ENCODE results near the gene CEBPA.
A peak's percentile ranks its signal among the peaks of the same experiment; 100 is the strongest.

CEBPA gene

DNA sequence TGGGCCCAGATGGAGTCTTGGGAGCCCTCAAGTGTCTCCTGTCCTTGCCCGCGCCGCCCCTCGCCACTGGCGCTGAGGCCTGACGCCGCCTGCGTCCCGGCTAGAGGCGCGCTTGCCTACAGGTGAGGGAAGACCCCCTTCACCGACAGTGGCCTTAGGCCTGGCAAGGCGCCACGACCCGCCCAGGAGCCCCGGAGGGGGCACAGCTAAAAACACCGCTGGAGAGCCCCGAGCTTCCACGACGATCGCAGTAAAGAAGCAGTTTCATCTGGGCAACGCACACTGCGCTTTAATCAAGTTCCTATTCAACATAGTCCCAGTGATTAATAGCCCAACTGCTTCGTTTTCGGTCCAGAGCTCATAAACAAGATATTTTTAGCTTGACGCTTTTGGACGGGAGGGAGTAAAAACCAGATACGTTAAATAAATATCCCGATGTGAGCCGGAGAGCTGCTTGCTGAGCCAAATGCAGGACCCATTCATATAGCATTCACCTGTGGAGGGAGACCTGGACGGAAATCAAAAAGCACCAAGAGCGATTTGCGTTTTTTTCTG is 1.5 kb upstream of the CEBPA start:
- TF ChIP-seq, protein P1, sequence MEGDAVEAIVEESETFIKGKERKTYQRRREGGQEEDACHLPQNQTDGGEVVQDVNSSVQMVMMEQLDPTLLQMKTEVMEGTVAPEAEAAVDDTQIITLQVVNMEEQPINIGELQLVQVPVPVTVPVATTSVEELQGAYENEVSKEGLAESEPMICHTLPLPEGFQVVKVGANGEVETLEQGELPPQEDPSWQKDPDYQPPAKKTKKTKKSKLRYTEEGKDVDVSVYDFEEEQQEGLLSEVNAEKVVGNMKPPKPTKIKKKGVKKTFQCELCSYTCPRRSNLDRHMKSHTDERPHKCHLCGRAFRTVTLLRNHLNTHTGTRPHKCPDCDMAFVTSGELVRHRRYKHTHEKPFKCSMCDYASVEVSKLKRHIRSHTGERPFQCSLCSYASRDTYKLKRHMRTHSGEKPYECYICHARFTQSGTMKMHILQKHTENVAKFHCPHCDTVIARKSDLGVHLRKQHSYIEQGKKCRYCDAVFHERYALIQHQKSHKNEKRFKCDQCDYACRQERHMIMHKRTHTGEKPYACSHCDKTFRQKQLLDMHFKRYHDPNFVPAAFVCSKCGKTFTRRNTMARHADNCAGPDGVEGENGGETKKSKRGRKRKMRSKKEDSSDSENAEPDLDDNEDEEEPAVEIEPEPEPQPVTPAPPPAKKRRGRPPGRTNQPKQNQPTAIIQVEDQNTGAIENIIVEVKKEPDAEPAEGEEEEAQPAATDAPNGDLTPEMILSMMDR (IDR thresholded peaks at IDR 0.05; ENCODE audit: low read depth, low read length), result no peak
- no peaks in the 10 kb centered on the region for H3K36me3 ChIP-seq
- H3K27me3 ChIP-seq, result peaks cover 30% of the 10 kb centered on the region
- no peak overlapping the region; the same call in 1 of the 2 replicates for H3K4me3 ChIP-seq (ENCODE audit: low read depth, low read length)
- no peak for DNase-seq
- H3K4me1 ChIP-seq, result peaks cover 8% of the 10 kb centered on the region
- no peaks in the 10 kb centered on the region; the same call in 1 of the 2 replicates for H3K9me3 ChIP-seq

DNA sequence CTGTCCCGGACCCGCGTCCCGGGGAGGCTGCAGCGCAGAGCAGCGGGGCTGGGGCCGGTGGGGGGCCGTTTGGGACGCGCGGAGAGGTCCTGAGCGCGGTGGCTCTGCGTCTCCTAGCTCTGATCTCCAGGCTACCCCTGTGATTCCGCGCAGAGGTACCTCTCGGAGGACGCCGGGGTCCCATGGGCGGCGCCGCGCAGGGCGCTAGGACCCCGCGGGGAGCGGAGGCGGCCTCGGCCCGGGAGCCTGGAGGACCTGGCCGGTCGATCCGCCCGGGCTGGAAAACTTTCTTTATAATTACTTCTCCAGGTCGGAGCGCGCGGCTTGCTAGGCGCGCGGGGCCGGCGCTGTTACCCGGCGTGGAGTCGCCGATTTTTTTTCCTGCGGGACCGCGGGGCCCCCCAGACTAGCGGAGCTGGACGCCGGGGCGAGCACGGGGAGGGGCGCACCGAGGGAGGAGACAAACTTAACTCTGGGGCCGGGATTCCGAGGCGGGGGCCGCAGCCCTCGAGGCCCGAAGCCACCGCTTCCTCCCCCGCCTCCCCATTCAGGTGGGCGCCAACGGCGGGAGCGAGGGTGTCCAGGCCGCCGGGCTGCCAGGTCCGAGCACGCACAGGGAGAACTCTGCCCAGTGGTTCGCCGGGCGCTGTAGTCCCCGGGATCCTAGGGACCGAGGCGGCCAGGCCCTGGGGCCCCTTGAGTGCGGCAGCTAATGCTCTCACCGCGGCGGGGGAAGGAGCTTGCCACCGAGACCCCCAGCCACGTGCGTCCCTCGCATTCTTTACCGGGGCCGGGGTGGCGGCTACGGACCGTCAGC is 848 bp upstream of the CEBPA start:
- Histone ChIP-seq H3K9me3 (no peaks in the 10 kb centered on the region; the same call in 1 of the 2 replicates), H3K27me3 (peaks cover 30% of the 10 kb centered on the region), H3K4me3 (ENCODE audit: low read depth, low read length) (peak overlapping the region; percentile 67), H3K4me1 (peaks cover 8% of the 10 kb centered on the region), H3K36me3 (no peaks in the 10 kb centered on the region)
- DNase-seq, result peak; percentile 74
- TF ChIP-seq, protein P1 (IDR thresholded peaks at IDR 0.05; ENCODE audit: low read depth, low read length), result no peak

DNA sequence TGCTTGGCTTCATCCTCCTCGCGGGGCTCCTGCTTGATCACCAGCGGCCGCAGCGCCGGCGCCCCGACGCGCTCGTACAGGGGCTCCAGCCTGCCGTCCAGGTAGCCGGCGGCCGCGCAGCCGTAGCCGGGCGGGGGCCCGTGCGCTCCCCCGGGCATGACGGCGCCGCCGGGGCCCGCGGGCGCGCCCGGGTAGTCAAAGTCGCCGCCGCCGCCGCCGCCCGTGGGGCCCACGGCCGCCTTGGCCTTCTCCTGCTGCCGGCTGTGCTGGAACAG is 497 bp downstream of the CEBPA start:
- TF ChIP-seq, protein P1 (IDR thresholded peaks at IDR 0.05; ENCODE audit: low read depth, low read length), result no peak
- Histone ChIP-seq H3K4me1 (peaks cover 8% of the 10 kb centered on the region), H3K36me3 (no peaks in the 10 kb centered on the region), H3K9me3 (no peaks in the 10 kb centered on the region; the same call in 1 of the 2 replicates), H3K27me3 (peaks cover 30% of the 10 kb centered on the region), H3K4me3 (ENCODE audit: low read depth, low read length) (peak overlapping the region; percentile 35; the same call in 1 of the 2 replicates)
- DNase-seq, result no peak

DNA sequence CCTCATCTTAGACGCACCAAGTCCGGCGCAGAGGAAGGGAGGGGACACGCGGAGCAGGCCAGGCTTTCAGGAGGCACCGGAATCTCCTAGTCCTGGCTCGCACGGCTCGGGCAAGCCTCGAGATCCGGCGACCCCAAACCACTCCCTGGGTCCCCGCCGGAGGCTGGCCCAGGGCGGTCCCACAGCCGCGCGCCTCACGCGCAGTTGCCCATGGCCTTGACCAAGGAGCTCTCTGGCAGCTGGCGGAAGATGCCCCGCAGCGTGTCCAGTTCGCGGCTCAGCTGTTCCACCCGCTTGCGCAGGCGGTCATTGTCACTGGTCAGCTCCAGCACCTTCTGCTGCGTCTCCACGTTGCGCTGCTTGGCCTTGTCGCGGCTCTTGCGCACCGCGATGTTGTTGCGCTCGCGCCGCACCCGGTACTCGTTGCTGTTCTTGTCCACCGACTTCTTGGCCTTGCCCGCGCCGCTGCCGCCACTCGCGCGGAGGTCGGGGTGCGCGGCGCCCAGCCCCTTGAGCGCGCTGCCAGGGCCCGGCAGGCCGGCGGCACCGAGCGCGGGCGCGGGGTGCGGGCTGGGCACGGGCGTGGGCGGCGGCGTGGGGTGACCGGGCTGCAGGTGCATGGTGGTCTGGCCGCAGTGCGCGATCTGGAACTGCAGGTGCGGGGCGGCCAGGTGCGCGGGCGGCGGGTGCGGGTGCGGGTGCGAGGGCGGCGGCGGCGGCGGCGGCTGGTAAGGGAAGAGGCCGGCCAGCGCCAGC is 1.0 kb downstream of the CEBPA start:
- no peaks in the 10 kb centered on the region; the same call in 1 of the 2 replicates for H3K9me3 ChIP-seq
- no peak overlapping the region for H3K4me3 ChIP-seq (ENCODE audit: low read depth, low read length)
- DNase-seq, result no peak
- peaks cover 30% of the 10 kb centered on the region for H3K27me3 ChIP-seq
- peaks cover 8% of the 10 kb centered on the region for H3K4me1 ChIP-seq
- TF ChIP-seq, protein P1 (IDR thresholded peaks at IDR 0.05; ENCODE audit: low read depth, low read length), result no peak
- no peaks in the 10 kb centered on the region for H3K36me3 ChIP-seq

DNA sequence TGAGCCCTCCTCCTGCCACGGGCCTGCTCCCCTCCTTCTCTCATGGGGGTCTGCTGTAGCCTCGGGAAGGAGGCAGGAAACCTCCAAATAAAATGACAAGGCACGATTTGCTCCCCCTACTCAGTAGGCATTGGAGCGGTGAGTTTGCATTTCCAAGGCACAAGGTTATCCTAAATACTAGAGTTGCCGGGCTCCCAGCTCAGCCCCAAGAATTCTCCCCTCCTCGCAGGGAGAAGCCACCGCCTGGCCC is 1.5 kb downstream of the CEBPA start:
- Histone ChIP-seq H3K27me3 (peaks cover 30% of the 10 kb centered on the region), H3K36me3 (no peaks in the 10 kb centered on the region), H3K9me3 (no peaks in the 10 kb centered on the region; the same call in 1 of the 2 replicates), H3K4me1 (peaks cover 8% of the 10 kb centered on the region), H3K4me3 (ENCODE audit: low read depth, low read length) (no peak overlapping the region)
- TF ChIP-seq, protein P1 (IDR thresholded peaks at IDR 0.05; ENCODE audit: low read depth, low read length), result no peak
- DNase-seq, result no peak

All from BE2C (cell line).